GM12892 (cell line): ENCODE data around the gene SIDT2.

Source experiments
- POLR2A ChIP-seq: IDR thresholded peaks from 2 replicates; pipeline ENCODE4 v1.6.1; 2011; ENCODE audit warnings: low read depth, low read length, control low read depth
- POLR2AphosphoS5 ChIP-seq: IDR thresholded peaks from 2 replicates; pipeline ENCODE4 v1.6.1; 2011; ENCODE audit warnings: low read depth, low read length, control low read depth
- TAF1 ChIP-seq: IDR thresholded peaks from 2 replicates; pipeline ENCODE4 v1.6.1; 2011; ENCODE audit warnings: low read depth, mild to moderate bottlenecking, control low read depth, low read length, borderline replicate concordance

DNA sequence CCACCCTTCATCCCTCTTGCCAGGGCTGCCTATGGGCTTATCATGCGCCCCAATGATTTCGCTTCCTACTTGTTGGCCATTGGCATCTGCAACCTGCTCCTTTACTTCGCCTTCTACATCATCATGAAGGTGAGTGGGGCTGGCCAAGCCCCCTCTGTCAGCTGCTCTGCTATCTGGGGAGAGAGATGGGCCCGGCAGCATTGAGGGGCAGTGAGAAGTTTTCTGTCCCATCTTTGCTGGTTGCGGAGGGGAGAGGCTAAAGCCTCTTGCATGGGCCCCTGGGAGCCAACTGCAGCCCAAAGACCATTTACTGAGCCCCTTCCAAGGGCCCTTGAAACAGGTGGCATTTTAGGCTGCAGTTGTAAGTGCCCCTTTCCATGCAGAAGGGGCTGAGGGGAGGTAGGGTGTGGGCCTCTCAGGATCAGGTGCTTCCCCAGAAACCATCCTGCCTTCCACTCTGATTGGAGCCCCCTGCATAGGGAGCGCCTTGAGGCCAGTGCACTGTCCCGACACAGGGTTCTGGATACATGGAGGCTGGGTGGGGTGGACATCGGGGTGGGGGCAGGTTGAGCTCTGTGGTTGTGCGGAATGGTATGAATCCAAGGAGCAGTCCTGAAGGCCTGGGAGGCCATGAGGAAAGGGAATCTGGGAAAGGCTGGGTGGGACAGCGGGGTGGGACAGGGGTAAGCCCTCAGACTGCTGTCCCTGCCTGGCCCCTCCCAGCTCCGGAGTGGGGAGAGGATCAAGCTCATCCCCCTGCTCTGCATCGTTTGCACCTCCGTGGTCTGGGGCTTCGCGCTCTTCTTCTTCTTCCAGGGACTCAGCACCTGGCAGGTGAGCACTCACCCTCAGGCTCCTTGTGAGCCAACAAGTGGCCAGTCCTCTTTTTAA lies 14.8 kb downstream of the SIDT2 start:
- no peak for TF ChIP-seq POLR2A
- TF ChIP-seq TAF1, result no peak
- no peak for TF ChIP-seq POLR2AphosphoS5
